NT2/D1 (cell line): ENCODE results near the gene PPIF.

Experiments
- SUZ12 ChIP-seq: IDR thresholded peaks from 2 replicates; pipeline ENCODE4 v1.6.1; 2011; ENCODE audit not compliant: insufficient read length, insufficient read depth; ENCODE audit errors: extremely low read depth
- ZNF274 ChIP-seq: IDR thresholded peaks from 2 replicates; pipeline ENCODE4 v1.6.1; 2011; ENCODE audit warnings: mild to moderate bottlenecking, low read depth, low read length

- no peak for TF ChIP-seq ZNF274
- no peak for TF ChIP-seq SUZ12
These were observed 32.3 kb downstream of the PPIF start for GRCh38 chr10:79379512-79380124.
